GM20431 (cell line): Measurements from ENCODE around the gene DNAAF5.
"Not testable (repeated sequence)": the region's sequence is repeated elsewhere in the genome, so short reads cannot be mapped to it uniquely, and the experiment has no call there.

Experiments
- in situ Hi-C: fragments of 300-500 bp; cut with MseI, MboI; formaldehyde crosslinking; loops from one replicate; pipeline ENCODE4 v1.15.0; 2020; ENCODE audit warnings: low sequenced_read_pairs; ENCODE audit not compliant: unreplicated experiment

The DNAAF5 gene

GRCh38 chr7:794671-795329 is 68.3 kb downstream of the DNAAF5 start:
- in situ Hi-C loops: no loop called here

GRCh38 chr7:796434-797169 is 70.1 kb downstream of the DNAAF5 start:
- in situ Hi-C loops: not testable (repeated sequence)

GRCh38 chr7:798921-799470 is 72.5 kb downstream of the DNAAF5 start:
- in situ Hi-C loops: no loop called here

- in situ Hi-C loops: no loop called here
Measured at GRCh38 chr7:800692-801091, 74.2 kb downstream of the DNAAF5 start.

- in situ Hi-C loops: not testable (repeated sequence)
Measured at GRCh38 chr7:801351-801750, 74.9 kb downstream of the DNAAF5 start.

GRCh38 chr7:801940-802381 is 75.5 kb downstream of the DNAAF5 start:
- in situ Hi-C loops: no loop called here

GRCh38 chr7:802500-803242 is 76.2 kb downstream of the DNAAF5 start:
- in situ Hi-C loops: no loop called here

- in situ Hi-C loops: no loop called here
Measured at GRCh38 chr7:803243-803635, 76.7 kb downstream of the DNAAF5 start.

- in situ Hi-C loops: not testable (repeated sequence)
Measured at GRCh38 chr7:803796-804195, 77.3 kb downstream of the DNAAF5 start.

GRCh38 chr7:805261-805660 is 78.8 kb downstream of the DNAAF5 start:
- in situ Hi-C loops: no loop called here

- in situ Hi-C loops: no loop called here
Measured at GRCh38 chr7:815284-816216, 89.1 kb downstream of the DNAAF5 start.

GRCh38 chr7:816300-816750 is 89.8 kb downstream of the DNAAF5 start:
- in situ Hi-C loops: no loop called here

GRCh38 chr7:816751-817671 is 90.5 kb downstream of the DNAAF5 start:
- in situ Hi-C loops: no loop called here

- in situ Hi-C loops: no loop called here
Measured at GRCh38 chr7:818031-818699, 91.7 kb downstream of the DNAAF5 start.

- in situ Hi-C loops: no loop called here
Measured at GRCh38 chr7:820341-820740, 93.8 kb downstream of the DNAAF5 start.

GRCh38 chr7:821688-822087 is 95.2 kb downstream of the DNAAF5 start:
- in situ Hi-C loops: no loop called here

GRCh38 chr7:822692-823276 is 96.3 kb downstream of the DNAAF5 start:
- in situ Hi-C loops: no loop called here

- in situ Hi-C loops: no loop called here
Measured at GRCh38 chr7:823649-824048, 97.2 kb downstream of the DNAAF5 start.
